HG02798 (cell line): ENCODE data around the gene MID2.
"Not testable (repeated sequence)": the region's sequence is repeated elsewhere in the genome, so short reads cannot be mapped to it uniquely, and the experiment has no call there.

Experiments
- ATAC-seq: cut with Tn5 transposase; IDR thresholded peaks from one replicate; pipeline ENCODE4 v1.9.1; 2021; ENCODE audit warnings: mild to moderate bottlenecking; ENCODE audit not compliant: unreplicated experiment, poor library complexity

MID2 gene

GRCh38 chrX:107935664-107936433 lies 110.2 kb downstream of the MID2 start:
- no peak for ATAC-seq

DNA sequence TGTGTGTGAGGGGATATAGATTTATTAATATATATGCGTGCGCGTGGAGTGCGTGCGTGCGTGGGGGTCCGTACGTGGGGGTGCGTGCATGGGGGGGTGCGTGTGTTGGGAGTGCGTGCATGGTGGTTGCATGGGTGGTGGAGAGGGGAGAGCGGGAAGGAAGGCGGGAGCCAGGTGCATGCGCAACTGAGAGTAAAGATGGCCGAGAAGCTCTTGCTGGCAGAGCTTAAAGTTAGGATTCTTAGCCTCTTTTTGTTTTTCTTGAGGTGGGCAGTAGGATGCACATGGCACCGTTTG lies 110.7 kb downstream of the MID2 start:
- ATAC-seq = no peak

DNA sequence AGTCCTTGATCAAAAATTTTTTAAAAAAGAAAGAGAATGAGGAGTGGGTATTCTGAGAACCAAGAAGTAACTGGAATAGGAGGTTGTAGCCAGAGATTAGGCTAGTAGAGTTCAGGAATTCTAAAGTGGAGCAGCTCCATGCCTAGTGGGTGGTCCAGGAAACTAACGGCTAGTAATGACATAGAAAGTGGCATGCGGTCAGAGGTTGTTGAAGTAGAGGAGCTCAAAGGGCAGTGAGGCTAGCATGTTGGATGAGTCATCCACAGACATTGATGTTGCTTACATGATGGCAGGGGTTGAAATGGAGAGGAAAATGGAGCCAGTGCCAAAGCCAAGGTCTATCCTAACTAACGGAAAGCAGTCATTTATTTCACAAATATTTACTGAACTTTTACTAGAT lies 114.4 kb downstream of the MID2 start:
- ATAC-seq = no peak

GRCh38 chrX:107955337-107955736 lies 129.7 kb downstream of the MID2 start:
- ATAC-seq = not testable (repeated sequence)

DNA sequence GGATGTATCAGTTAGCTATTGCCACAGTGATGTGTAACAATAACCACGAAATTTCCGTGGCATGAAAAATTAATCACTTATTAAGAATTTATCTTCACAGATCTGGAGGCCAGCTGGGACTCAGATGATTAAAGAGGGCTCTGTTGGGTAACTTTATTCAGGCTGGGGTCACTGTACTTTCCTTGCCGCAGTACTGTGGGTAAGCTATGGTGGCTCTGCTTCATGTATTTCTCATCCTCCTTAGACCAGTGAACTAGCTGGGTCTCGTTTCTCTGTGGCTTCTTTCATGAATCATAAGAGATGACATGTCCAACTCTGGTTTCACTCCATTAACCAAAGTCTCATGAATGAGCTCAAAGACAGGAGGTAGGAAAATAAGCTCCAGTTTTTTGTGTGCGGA lies 143.0 kb downstream of the MID2 start:
- no peak for ATAC-seq

- ATAC-seq = no peak
These were observed 144.4 kb downstream of the MID2 start for GRCh38 chrX:107970073-107970472.

- no peak for ATAC-seq
These were observed 146.0 kb downstream of the MID2 start for GRCh38 chrX:107971636-107972035.
